Progenitor cell of endocrine pancreas (in vitro differentiated cells): ENCODE measurements around the gene HS3ST6. TPM values are rescaled to one million over a fixed set of nuclear protein-coding genes. Genes with fewer than 3 reads are reported as not detected.

ENCODE experiments used
- DNase-seq: peaks from one replicate; pipeline ENCODE4 v3.0.0; 2021; ENCODE audit warnings: low spot score; ENCODE audit not compliant: unreplicated experiment
- H3K27ac Mint-ChIP-seq: 2 replicates; pipeline ENCODE4 v1.8.0; 2021; ENCODE audit warnings: mild to moderate bottlenecking, moderate library complexity, mixed read lengths
- H3K27me3 Mint-ChIP-seq: 2 replicates; pipeline ENCODE4 v1.8.0; 2021; ENCODE audit warnings: mixed read lengths
- H3K36me3 Mint-ChIP-seq: 2 replicates; pipeline ENCODE4 v1.8.0; 2022; ENCODE audit warnings: mixed read lengths; ENCODE audit not compliant: insufficient read depth
- H3K4me1 Mint-ChIP-seq: 2 replicates; pipeline ENCODE4 v1.8.0; 2021; ENCODE audit warnings: low read depth, mixed read lengths
- H3K4me3 Mint-ChIP-seq: 2 replicates; pipeline ENCODE4 v1.8.0; 2021; ENCODE audit warnings: low read depth, mild to moderate bottlenecking, moderate library complexity, mixed read lengths
- H3K9me3 Mint-ChIP-seq: 2 replicates; pipeline ENCODE4 v1.8.0; 2021; ENCODE audit warnings: low read depth, mixed read lengths
- long read RNA-seq: library from polyadenylated mRNA; unstranded; transcript quantifications from one replicate; pipeline ENCODE4 v2.0.0, GENCODE V29; 2020
- total RNA-seq: library from RNA; stranded (reverse); gene quantifications from 2 replicates; pipeline ENCODE4 v1.2.1, GENCODE V29; 2021
- TF ChIP-seq, protein P1 (sequence below): fragments of 200-600 bp; sonication (generic); IDR thresholded peaks from one replicate; pipeline ENCODE4 v1.5.0; 2021; ENCODE audit warnings: antibody characterized with exemption, mild to moderate bottlenecking; ENCODE audit not compliant: unreplicated experiment

The HS3ST6 gene
- 0.46 TPM in 1 of 2 replicates, not detected in the other for total RNA-seq
- long read RNA-seq = 0 reads

- peaks cover 5% of the 10 kb centered on the region for H3K4me1 Mint-ChIP-seq
- H3K27me3 Mint-ChIP-seq = peaks cover 67% of the 10 kb centered on the region
- TF ChIP-seq, protein P1, sequence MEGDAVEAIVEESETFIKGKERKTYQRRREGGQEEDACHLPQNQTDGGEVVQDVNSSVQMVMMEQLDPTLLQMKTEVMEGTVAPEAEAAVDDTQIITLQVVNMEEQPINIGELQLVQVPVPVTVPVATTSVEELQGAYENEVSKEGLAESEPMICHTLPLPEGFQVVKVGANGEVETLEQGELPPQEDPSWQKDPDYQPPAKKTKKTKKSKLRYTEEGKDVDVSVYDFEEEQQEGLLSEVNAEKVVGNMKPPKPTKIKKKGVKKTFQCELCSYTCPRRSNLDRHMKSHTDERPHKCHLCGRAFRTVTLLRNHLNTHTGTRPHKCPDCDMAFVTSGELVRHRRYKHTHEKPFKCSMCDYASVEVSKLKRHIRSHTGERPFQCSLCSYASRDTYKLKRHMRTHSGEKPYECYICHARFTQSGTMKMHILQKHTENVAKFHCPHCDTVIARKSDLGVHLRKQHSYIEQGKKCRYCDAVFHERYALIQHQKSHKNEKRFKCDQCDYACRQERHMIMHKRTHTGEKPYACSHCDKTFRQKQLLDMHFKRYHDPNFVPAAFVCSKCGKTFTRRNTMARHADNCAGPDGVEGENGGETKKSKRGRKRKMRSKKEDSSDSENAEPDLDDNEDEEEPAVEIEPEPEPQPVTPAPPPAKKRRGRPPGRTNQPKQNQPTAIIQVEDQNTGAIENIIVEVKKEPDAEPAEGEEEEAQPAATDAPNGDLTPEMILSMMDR = no peak
- no peak within 1 kb of the TSS for H3K4me3 Mint-ChIP-seq
- no peak within 1 kb of the TSS for H3K27ac Mint-ChIP-seq
- DNase-seq = no peak
- H3K36me3 Mint-ChIP-seq = no peaks in the 10 kb centered on the region
- H3K9me3 Mint-ChIP-seq = no peaks in the 10 kb centered on the region
Measured at GRCh38 chr16:1918351-1919326, at the start of gene HS3ST6. Gene HS3ST6, minus strand, starts transcription at chr16:1918415. Its CDS starts 92 bp downstream, at chr16:1918323.

- Mint-ChIP-seq H3K27ac (peak within 1 kb of the TSS; percentile 97), H3K4me3 (peak within 1 kb of the TSS; percentile 88), H3K27me3 (no peaks in the 10 kb centered on the region), H3K9me3 (no peaks in the 10 kb centered on the region), H3K4me1 (peaks cover 20% of the 10 kb centered on the region), H3K36me3 (peaks cover 12% of the 10 kb centered on the region)
- DNase-seq = no peak
- TF ChIP-seq, protein P1 = no peak
Measured at GRCh38 chr16:1966460-1966859, 48.2 kb upstream of the HS3ST6 start, which contains the start of gene RNF151. Gene RNF151, plus strand, starts transcription at chr16:1966856. Its CDS starts 26 bp downstream, at chr16:1966882.

DNA sequence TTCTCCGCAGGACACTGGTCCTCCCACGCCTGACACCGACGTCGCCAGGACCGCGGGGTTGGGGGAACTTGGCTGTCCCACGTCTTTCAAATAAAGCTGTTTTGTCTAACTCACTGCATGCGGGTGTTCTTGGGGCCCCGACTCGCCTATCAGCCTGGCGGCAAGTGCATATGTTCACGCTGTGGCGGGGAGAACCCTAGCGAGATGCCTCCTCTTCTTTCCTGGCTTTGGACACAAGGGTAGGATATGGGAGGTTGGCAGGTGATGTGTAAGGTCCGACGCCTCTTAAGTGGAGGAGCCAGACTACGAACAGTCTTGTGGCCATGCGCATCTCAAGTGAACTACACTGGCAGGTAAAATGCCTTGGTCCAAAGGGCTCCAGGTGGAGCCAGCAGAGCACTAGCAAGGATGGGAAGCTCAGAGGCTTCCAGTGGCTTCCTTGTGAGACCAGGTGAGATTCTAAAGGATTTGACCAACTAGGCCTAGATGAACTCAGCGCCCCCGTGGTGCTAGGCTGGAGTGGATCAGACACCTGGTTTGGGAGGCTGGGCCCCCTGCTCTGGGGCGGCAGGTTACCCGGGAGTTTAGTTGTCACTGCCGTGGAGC is 47.3 kb upstream of the HS3ST6 start:
- Mint-ChIP-seq H3K4me1 (peaks cover 24% of the 10 kb centered on the region), H3K27ac (peak overlapping the region; percentile 97), H3K27me3 (no peaks in the 10 kb centered on the region), H3K36me3 (peaks cover 16% of the 10 kb centered on the region), H3K9me3 (no peaks in the 10 kb centered on the region), H3K4me3 (peak overlapping the region; percentile 88)
- TF ChIP-seq, protein P1 = no peak
- DNase-seq = no peak

GRCh38 chr16:1964506-1965395 is 46.5 kb upstream of the HS3ST6 start, which contains the start of gene RPS2:
Gene RPS2, minus strand, starts transcription at chr16:1964826. Its CDS starts 201 bp downstream, at chr16:1964625.
- peaks cover 30% of the 10 kb centered on the region for H3K4me1 Mint-ChIP-seq

More at GRCh38 chr16:1964506-1965395, 46.5 kb upstream of the HS3ST6 start, which contains the start of gene RPS2:
- peak; percentile 99 for DNase-seq
- Mint-ChIP-seq H3K4me3 (peak within 1 kb of the TSS; percentile 88), H3K27me3 (no peaks in the 10 kb centered on the region), H3K36me3 (peaks cover 16% of the 10 kb centered on the region), H3K27ac (peak within 1 kb of the TSS; percentile 97), H3K9me3 (no peaks in the 10 kb centered on the region)
- TF ChIP-seq, protein P1 = no peak
